Lung microvascular endothelial cell (primary cell): Measurements from ENCODE around the gene PARVB. TPM values are rescaled to one million over a fixed set of nuclear protein-coding genes. Genes with fewer than 3 reads are reported as not detected.

Source experiments
- DNase-seq, 2 donors: peaks; one replicate each; pipeline versions ENCODE4 v3.0.0 to v3.0.0-alpha.2; 2010; ENCODE audit warnings: low read depth in 2 of 2
- total RNA-seq: library from RNA; depleted of rRNA; stranded (reverse); fragments of >200 nt; gene quantifications from 2 replicates; pipeline ENCODE4 v1.2.1, GENCODE V29; 2014

Gene PARVB
- total RNA-seq, 1 donor from 2014 or later, result 20.8 TPM

GRCh38 chr22:43998679-43999264, 25.3 kb upstream of the PARVB start:
- peak in 1 of 2 donors; percentile 31 for DNase-seq

GRCh38 chr22:43999378-43999777, 24.7 kb upstream of the PARVB start:
- no peak for DNase-seq

- no peak for DNase-seq
Measured at GRCh38 chr22:44000123-44000522, 24.0 kb upstream of the PARVB start.

GRCh38 chr22:44001521-44001920, 22.6 kb upstream of the PARVB start:
- DNase-seq, result no peak

GRCh38 chr22:44002324-44002723, 21.8 kb upstream of the PARVB start:
- no peak for DNase-seq

- peak; percentile 20 to 67 for DNase-seq
Measured at GRCh38 chr22:44002997-44003396, 21.1 kb upstream of the PARVB start.

- DNase-seq, result peak; percentile 54 to 70
Measured at GRCh38 chr22:44003405-44004103, 20.5 kb upstream of the PARVB start.

- no peak for DNase-seq
Measured at GRCh38 chr22:44004104-44004460, 20.0 kb upstream of the PARVB start.

- DNase-seq, result no peak
Measured at GRCh38 chr22:44005524-44005923, 18.6 kb upstream of the PARVB start.

GRCh38 chr22:44012162-44012561, 11.9 kb upstream of the PARVB start:
- no peak for DNase-seq

- no peak for DNase-seq
Measured at GRCh38 chr22:44012591-44012990, 11.5 kb upstream of the PARVB start.

- DNase-seq, result no peak
Measured at GRCh38 chr22:44014241-44014640, 9.9 kb upstream of the PARVB start.

- DNase-seq, result peak in 1 of 2 donors; percentile 31
Measured at GRCh38 chr22:44016586-44016985, 7.5 kb upstream of the PARVB start.

- no peak for DNase-seq
Measured at GRCh38 chr22:44018594-44018993, 5.5 kb upstream of the PARVB start.

- DNase-seq, result no peak
Measured at GRCh38 chr22:44019416-44019815, 4.7 kb upstream of the PARVB start.

GRCh38 chr22:44019846-44020245, 4.3 kb upstream of the PARVB start:
- no peak for DNase-seq

GRCh38 chr22:44020981-44021380, 3.1 kb upstream of the PARVB start:
- DNase-seq, result peak; percentile 59 to 90

GRCh38 chr22:44023404-44024287, 456 bp upstream of the PARVB start:
- DNase-seq, result peak; percentile 43 to 65

GRCh38 chr22:44025171-44026065, 1.3 kb downstream of the PARVB start:
- DNase-seq, result peak; percentile 56

- DNase-seq, result peak; percentile 53 to 60
Measured at GRCh38 chr22:44026066-44026629, 2.0 kb downstream of the PARVB start.
